GM18498 (cell line): ENCODE results near the gene MED15.
"Not testable (repeated sequence)": the region's sequence is repeated elsewhere in the genome, so short reads cannot be mapped to it uniquely, and the experiment has no call there.

Experiments
- ATAC-seq: cut with Tn5 transposase; IDR thresholded peaks from one replicate; pipeline ENCODE4 v1.9.1; 2021; ENCODE audit warnings: mild to moderate bottlenecking, moderate library complexity; ENCODE audit not compliant: unreplicated experiment

The MED15 gene

GRCh38 chr22:20508067-20508755 is 801 bp downstream of the MED15 start:
- ATAC-seq: not testable (repeated sequence)

DNA sequence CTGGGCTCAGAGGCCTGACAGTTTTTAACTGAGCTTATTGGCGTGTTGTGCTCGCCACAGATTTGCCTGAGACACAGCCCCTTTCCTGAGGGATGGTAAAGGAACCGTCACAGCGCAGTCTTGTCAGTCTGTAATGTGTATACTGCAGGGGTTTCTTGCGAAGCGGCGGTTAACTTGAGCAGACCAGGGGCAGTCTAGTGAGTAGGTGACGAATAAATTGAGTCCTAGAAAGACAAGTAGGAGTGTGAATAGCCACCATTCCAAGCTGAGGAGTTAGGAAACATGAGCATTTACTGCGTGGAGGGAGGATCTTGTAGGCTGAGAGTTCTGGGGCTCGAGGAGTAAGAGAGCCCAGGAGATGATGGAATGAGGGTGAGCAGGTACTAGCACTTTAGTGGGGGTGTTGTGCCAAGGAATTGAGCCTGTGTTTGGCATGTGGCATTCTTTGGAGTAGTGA is 1.4 kb downstream of the MED15 start:
- no peak for ATAC-seq

DNA sequence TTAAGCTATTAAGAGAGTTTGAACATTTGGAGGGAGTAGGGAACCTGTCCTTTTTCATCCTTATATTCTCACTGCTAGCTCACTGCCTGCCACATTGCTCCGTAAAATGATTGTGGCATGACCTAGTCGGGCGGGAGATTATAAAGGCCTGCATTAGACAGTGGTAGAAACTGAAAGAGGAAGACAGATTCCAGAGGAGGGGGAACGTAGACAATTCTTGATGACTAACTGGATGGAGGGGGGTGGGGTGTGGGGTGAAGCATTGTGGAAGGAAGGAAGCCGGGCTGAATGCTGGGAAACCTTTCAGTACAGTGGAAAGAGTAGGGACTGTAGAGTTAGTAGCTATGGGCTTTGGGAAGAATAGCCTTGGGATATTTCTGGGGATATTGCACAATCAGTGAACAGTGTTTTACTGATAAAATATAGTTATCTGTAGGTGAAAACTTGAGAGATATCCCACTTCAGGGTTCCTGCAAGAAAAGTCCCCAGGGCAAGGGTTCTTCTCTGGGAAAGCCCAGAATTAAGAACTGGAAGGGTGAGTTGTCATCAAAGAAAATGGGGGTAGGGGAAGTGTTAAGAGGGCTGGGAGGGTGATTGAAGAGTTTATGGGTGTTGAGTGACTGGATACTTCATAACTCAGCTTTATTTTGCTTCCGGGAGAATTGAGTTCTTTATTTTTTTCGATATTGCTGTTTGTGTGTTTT is 2.1 kb downstream of the MED15 start:
- no peak for ATAC-seq

GRCh38 chr22:20510811-20511577 is 3.6 kb downstream of the MED15 start:
- ATAC-seq: no peak

GRCh38 chr22:20511578-20512229 is 4.3 kb downstream of the MED15 start:
- no peak for ATAC-seq

DNA sequence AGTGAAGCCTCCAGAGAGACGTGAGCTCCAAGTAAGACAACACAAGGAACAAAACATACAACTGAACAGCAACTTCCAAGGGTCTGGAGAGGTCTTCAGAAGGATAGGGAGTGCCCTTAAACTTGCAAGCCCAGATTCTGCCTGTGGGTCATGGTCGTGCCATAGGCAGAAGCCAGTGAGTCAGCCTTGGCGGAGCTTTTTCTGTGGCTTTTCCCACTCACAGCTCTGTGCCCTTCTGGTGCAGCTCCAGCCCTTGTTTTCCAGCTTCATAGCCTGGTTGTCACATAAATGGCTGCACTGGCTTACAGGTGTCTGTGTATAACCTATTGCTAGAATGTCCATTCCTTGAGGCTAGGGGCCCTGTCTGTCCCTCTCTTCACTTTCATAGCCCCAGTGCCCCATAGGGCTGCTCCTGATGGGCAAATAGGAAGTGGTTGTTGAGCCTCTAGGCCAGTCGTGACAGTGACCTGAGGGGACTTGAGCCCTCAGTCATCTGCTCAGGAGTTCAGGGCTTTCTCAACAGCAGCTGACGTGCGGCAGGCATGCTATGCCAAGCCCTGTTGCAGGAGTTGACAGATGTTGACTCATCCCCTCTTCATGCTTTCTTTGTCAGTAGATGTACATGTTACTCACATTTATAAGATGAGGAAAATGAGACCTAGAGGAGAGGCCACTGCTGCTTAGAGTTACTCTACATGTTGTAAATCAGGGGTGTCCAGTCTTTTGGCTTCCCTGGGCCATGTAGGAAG is 7.4 kb downstream of the MED15 start:
- ATAC-seq: no peak

DNA sequence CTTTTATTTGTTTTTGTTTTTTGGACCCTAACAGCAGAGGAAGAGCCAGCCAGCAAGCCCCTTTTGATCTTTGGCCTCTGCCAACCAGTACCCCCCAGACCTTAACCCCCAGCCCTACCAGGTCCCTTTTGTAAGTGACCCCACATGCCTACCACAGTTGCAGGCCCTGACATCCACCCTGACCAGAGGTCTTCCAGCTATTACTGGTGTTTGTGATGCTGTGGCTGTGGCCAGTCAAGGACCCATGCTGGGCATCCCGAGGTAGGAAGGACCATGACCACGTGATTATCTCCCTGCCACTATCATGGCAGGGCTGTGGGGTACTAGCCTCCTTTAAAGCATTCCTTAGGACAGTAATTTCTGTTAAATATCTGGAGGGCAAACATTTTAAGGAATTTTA is 9.0 kb downstream of the MED15 start:
- ATAC-seq: no peak

DNA sequence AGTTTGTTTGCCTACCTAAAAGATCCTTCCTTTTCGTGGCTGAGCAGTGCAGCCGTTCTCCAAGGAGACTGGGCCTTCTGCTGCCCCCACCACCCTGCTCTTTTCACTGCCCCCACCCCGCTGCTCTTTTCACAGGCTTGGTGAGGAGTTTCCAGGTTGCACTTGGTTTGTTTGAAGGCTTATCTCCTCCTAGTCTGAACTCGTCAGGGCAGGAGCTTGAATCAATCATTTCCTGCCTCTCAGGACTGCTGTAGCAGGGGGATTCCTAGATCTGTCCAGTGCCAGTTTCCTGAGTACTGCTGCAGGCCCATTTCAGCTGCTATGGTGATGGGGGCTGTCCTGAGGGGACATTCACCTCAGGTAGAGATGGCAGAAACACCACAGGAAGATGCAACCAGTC is 10.0 kb downstream of the MED15 start:
- no peak for ATAC-seq

- no peak for ATAC-seq
Observed at GRCh38 chr22:20517841-20518592, 10.6 kb downstream of the MED15 start.

GRCh38 chr22:20519558-20519957 is 12.1 kb downstream of the MED15 start:
- no peak for ATAC-seq

DNA sequence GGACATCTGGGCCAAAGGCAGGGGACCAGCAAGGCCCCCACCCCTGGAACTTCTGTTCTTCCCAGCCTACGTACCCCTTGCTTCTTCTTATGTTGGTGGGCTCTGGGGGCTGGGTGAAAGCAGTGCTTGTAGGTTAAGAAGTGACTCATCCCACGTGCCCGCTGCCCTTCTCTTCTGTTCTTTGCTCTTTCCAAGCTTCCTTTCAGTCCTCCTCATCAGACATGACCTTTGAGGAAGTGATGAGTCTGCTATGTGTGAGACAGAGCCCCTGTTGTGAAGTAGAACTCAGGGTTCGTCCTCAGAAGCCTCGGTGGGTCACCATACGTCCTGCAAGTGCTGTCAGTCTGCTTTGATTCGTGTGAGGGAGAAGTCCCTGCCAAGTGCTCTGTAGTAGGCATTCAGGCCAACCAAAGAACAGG is 12.7 kb downstream of the MED15 start:
- ATAC-seq: no peak

DNA sequence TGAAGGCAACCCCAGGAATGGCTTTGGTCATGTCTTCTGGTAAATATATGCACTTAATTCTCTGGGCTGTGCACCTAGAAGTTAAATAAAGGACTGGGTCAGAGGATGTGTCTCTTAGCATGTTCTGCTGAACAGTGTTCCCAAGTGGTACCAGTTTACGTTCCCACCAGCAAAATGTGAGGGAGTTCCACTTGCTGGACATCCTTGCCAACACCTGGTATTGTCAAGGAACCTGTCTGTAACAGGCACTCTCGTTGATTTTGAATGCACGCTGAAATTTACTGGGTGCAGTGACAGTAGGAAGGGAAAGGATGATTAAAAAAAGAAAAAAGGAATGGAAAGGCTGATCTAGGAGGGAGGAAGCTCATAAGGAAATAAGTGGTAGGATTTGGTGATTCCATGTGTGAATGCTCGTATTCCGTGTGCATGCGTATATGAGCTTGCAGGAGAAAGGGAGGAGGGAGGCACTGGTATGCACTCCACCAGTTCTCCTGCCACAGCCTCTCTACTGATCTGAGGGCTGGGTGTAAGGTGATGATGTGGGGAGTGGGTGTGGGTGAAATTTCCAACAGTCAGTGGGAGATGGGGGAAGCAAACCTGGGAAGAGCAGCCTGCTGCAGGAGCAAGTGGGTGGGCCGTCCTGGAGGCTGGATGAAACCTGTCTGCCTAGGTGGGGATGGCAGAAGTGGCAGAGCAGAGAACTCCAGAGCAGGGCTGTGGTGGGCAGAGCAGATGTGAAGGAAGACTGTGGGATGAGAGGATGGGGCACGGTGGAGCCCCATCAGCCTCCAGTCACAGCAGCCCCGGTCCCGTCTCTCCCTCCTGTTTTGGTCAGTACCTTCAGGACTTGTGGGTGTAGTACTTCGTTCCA is 15.0 kb downstream of the MED15 start:
- no peak for ATAC-seq

GRCh38 chr22:20523086-20523983 is 15.9 kb downstream of the MED15 start:
- no peak for ATAC-seq

GRCh38 chr22:20524004-20524481 is 16.6 kb downstream of the MED15 start:
- ATAC-seq: no peak

DNA sequence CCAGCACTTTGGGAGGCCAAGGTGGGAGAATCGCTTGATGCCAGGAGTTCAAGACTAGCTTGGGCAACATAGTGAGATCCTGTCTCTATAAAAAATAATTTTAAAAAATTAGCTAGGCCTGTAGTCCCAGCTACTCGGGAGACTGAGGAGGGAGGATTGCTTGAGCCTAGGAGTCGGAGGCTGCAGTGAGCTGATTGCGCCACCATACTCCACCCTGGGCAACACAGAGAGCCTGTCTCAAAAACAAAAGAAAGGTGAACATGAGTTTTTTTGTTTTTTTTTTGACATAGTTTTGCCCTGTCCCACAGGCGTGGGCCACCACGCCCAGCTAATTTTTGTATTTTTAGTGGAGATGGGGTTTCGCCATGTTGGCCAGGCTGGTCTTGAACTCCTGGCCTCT is 17.6 kb downstream of the MED15 start:
- ATAC-seq: no peak

GRCh38 chr22:20526305-20526627 is 18.9 kb downstream of the MED15 start:
- no peak for ATAC-seq

- ATAC-seq: no peak
Observed at GRCh38 chr22:20526628-20527355, 19.4 kb downstream of the MED15 start.
